CD4-positive, alpha-beta T cell treated with Interleukin-17A for 4 hours (primary cell): ENCODE measurements around the gene GJA5.

Experiments used
- DNase-seq: peaks from one replicate; pipeline ENCODE4 v3.0.0-alpha.2; 2020; ENCODE audit warnings: mixed read lengths

GJA5 gene

GRCh38 chr1:147723691-147724323 lies 36.6 kb downstream of the GJA5 start:
- peak; percentile 44 for DNase-seq

- DNase-seq, result no peak
These were observed 38.3 kb downstream of the GJA5 start for GRCh38 chr1:147722124-147722523.

GRCh38 chr1:147721716-147722115 lies 38.7 kb downstream of the GJA5 start:
- no peak for DNase-seq

GRCh38 chr1:147720557-147720956 lies 39.8 kb downstream of the GJA5 start:
- DNase-seq, result no peak

GRCh38 chr1:147719711-147720225 lies 40.6 kb downstream of the GJA5 start:
- no peak for DNase-seq

- no peak for DNase-seq
These were observed 41.2 kb downstream of the GJA5 start for GRCh38 chr1:147719029-147719698.

- DNase-seq, result peak; percentile 26
These were observed 42.7 kb downstream of the GJA5 start for GRCh38 chr1:147717706-147718097.

- DNase-seq, result peak; percentile 44
These were observed 43.2 kb downstream of the GJA5 start for GRCh38 chr1:147717051-147717705.

GRCh38 chr1:147712605-147713004 lies 47.8 kb downstream of the GJA5 start:
- no peak for DNase-seq
